ENCODE measurements around the gene TDRD1. TPM values are rescaled to one million over a fixed set of nuclear protein-coding genes. Genes with fewer than 3 reads are reported as not detected.

TDRD1 gene
- total RNA-seq, 1 donor from 2014 or later, result 1.9 TPM

DNA sequence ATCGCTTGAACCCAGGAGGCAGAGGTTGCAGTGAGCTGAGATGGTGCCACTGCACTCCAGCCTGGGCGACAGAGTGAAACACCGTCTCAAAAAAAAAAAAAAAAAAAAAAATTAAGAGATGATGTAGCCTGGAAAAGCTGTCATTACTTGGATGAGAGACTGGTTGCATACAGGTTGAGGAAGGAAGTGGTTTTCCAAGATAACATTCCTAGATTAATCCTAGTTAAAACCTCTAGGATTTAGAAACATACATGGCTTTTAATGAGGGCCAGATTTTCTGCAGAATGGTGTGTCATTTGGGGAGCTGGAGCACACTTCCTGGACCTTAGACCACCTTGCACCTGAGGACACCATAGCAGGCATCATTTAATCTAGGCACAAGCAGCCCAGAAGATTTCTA lies 77.7 kb downstream of the TDRD1 start:
- intact Hi-C loops (cut with micrococcal nuclease), result no loop called here
- Histone ChIP-seq H3K36me3 (no peaks in the 10 kb centered on the region), H3K27me3 (ENCODE audit: low read depth) (no peaks in the 10 kb centered on the region), H3K4me1 (peaks cover 32% of the 10 kb centered on the region), H3K4me3 (no peak overlapping the region), H3K9me3 (replicated peaks) (no peaks in the 10 kb centered on the region), H3K27ac (replicated peaks) (no peak overlapping the region)
- no peak for DNase-seq
- TF ChIP-seq, protein P1, sequence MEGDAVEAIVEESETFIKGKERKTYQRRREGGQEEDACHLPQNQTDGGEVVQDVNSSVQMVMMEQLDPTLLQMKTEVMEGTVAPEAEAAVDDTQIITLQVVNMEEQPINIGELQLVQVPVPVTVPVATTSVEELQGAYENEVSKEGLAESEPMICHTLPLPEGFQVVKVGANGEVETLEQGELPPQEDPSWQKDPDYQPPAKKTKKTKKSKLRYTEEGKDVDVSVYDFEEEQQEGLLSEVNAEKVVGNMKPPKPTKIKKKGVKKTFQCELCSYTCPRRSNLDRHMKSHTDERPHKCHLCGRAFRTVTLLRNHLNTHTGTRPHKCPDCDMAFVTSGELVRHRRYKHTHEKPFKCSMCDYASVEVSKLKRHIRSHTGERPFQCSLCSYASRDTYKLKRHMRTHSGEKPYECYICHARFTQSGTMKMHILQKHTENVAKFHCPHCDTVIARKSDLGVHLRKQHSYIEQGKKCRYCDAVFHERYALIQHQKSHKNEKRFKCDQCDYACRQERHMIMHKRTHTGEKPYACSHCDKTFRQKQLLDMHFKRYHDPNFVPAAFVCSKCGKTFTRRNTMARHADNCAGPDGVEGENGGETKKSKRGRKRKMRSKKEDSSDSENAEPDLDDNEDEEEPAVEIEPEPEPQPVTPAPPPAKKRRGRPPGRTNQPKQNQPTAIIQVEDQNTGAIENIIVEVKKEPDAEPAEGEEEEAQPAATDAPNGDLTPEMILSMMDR (IDR thresholded peaks at IDR 0.05; ENCODE audit: borderline replicate concordance), result no peak

DNA sequence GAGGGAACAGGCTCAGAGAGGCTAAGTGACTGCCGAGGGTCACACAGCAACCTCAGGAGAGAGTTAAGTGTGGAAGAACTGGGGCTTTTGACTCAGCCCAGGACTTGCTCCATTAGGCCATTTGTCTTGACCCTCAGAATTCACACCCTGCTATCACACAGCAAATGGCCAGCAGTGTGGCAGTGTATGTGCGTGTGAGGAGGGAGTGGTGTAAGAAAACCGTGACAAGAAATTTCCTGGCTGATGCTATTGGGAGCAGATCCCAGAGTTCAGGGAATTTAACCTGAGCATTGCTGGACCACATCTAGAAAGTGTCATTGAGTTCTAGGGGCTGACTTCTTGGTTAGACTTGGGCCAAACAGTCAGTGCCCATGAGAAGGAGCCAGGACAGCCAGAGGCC lies 78.3 kb downstream of the TDRD1 start:
- H3K27ac ChIP-seq (replicated peaks), result peak overlapping the region; percentile 27
- intact Hi-C loops (cut with micrococcal nuclease), result no loop called here
- DNase-seq, result no peak

DNA sequence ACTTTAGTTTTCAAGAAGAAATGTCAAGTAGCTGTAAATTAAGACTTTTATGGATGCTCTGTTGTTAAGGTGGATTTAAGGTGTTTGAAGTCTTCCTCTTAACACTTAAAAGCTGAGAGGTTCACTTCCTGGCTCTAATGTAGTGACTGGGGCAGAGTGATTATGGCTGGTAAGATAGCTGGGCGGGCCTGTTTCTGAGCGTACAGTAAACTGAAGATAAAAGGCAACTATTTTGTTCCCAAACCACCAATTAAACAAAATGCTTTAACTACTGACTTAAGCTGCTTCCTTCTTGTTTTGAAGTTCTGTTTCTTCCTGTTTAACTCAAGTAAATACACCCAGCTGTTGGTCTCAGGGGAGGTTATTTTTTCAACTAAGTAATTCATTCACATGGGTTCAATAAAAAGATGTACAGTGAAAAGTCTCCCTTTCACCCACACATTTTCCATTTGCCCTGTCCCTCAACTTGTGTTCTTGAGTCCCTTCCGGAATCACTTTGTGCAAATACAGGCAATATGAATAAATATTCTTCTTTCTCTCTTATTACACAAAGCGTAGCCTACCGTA lies 79.2 kb downstream of the TDRD1 start:
- H3K9me3 ChIP-seq (replicated peaks), result no peaks in the 10 kb centered on the region
- H3K4me3 ChIP-seq, result no peak overlapping the region
- TF ChIP-seq, protein P1 (IDR thresholded peaks at IDR 0.05; ENCODE audit: borderline replicate concordance), result no peak
- no peak for DNase-seq
- no peaks in the 10 kb centered on the region for H3K27me3 ChIP-seq (ENCODE audit: low read depth)
- H3K36me3 ChIP-seq, result no peaks in the 10 kb centered on the region
- peaks cover 32% of the 10 kb centered on the region for H3K4me1 ChIP-seq
- intact Hi-C loops (cut with micrococcal nuclease), result no loop called here
- H3K27ac ChIP-seq (replicated peaks), result peak overlapping the region; percentile 27

More for the DNA sequence above, 78.3 kb downstream of the TDRD1 start:
- Histone ChIP-seq H3K9me3 (replicated peaks) (no peaks in the 10 kb centered on the region), H3K27me3 (ENCODE audit: low read depth) (no peaks in the 10 kb centered on the region), H3K36me3 (no peaks in the 10 kb centered on the region), H3K4me3 (no peak overlapping the region), H3K4me1 (peaks cover 32% of the 10 kb centered on the region)
- TF ChIP-seq, protein P1 (IDR thresholded peaks at IDR 0.05; ENCODE audit: borderline replicate concordance), result no peak

DNA sequence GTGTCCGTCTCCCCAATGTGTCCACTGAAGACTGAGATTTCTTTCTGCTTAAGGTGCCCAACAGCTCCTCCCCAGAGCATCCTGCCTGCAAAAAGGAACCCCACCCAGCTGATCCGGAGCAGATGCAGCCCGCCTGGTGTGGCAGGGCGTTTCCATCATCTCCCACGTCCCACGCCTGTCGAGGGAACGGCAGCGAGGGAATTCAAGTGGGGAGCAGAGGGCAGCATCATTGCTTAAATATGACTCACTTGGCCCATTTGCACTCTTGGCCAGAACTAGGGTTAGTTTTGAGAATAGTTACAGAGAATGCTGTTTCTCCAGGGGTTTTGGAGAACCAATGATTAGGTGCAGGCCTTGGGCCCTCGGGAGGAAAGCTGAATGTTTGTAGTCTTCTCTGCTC lies 80.7 kb downstream of the TDRD1 start:
- Histone ChIP-seq H3K27ac (replicated peaks) (peak overlapping the region; percentile 42), H3K36me3 (no peaks in the 10 kb centered on the region), H3K4me3 (no peak overlapping the region), H3K27me3 (ENCODE audit: low read depth) (no peaks in the 10 kb centered on the region), H3K9me3 (replicated peaks) (no peaks in the 10 kb centered on the region), H3K4me1 (peaks cover 45% of the 10 kb centered on the region)
- TF ChIP-seq, protein P1 (IDR thresholded peaks at IDR 0.05; ENCODE audit: borderline replicate concordance), result no peak
- intact Hi-C loops (cut with micrococcal nuclease), result no loop called here
- DNase-seq, result peak; percentile 67

DNA sequence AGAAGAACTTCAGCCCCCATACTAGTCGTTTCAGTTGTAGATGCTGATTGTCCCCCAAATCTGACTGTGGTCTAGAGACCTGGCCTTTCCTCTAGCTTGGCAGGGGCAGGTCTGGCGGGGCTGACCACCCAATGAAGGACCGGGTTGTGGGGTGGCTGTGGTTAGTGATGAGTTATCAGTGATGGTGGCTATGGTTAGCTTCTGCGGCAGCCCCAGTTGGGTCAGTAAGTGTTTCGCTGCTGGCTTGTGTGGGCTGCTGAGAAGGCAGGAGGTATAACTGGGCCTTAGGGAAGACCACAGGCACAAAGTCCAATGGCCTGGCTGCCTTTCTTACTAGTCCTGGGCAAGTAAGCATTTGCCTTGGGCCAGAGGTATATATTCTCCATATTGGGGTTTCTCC lies 81.2 kb downstream of the TDRD1 start:
- Histone ChIP-seq H3K36me3 (no peaks in the 10 kb centered on the region), H3K4me1 (peaks cover 51% of the 10 kb centered on the region), H3K9me3 (replicated peaks) (no peaks in the 10 kb centered on the region), H3K4me3 (no peak overlapping the region), H3K27ac (replicated peaks) (no peak overlapping the region), H3K27me3 (ENCODE audit: low read depth) (no peaks in the 10 kb centered on the region)
- DNase-seq, result no peak
- intact Hi-C loops (cut with micrococcal nuclease), result no loop called here
- TF ChIP-seq, protein P1 (IDR thresholded peaks at IDR 0.05; ENCODE audit: borderline replicate concordance), result no peak
